Activated CD4-positive, alpha-beta T cell treated with anti-CD3 and anti-CD28 coated beads, Interleukin-2, amount 50 U/mL, for 1 hour (primary cell): ENCODE data around the gene CES2.
"Not testable (repeated sequence)": the region's sequence is repeated elsewhere in the genome, so short reads cannot be mapped to it uniquely, and the experiment has no call there.

Source experiments
- DNase-seq: peaks from one replicate; pipeline ENCODE4 v3.0.0-alpha.2; 2020

The CES2 gene

GRCh38 chr16:66983033-66983432 is 47.7 kb downstream of the CES2 start:
- DNase-seq: no peak

GRCh38 chr16:66984892-66985311 is 49.6 kb downstream of the CES2 start:
- DNase-seq: no peak

- no peak for DNase-seq
Observed at GRCh38 chr16:66986559-66986958, 51.2 kb downstream of the CES2 start.

- no peak for DNase-seq
Observed at GRCh38 chr16:66988197-66988788, 53.0 kb downstream of the CES2 start, which contains the start of gene CES4A. CES4A (plus strand) TSS chr16:66988589; CDS start chr16:66988773, 184 bp downstream.

- no peak for DNase-seq
Observed at GRCh38 chr16:66991545-66992077, 56.3 kb downstream of the CES2 start.

- not testable (repeated sequence) for DNase-seq
Observed at GRCh38 chr16:66993558-66993957, 58.2 kb downstream of the CES2 start.
